ENCODE data around the gene ETS1. TPM values are rescaled to one million over a fixed set of nuclear protein-coding genes. Genes with fewer than 3 reads are reported as not detected.

Gene ETS1
- total RNA-seq, 6 experiments from 2014 or later: 14.2 to 37.2 (median 23.3) TPM

DNA sequence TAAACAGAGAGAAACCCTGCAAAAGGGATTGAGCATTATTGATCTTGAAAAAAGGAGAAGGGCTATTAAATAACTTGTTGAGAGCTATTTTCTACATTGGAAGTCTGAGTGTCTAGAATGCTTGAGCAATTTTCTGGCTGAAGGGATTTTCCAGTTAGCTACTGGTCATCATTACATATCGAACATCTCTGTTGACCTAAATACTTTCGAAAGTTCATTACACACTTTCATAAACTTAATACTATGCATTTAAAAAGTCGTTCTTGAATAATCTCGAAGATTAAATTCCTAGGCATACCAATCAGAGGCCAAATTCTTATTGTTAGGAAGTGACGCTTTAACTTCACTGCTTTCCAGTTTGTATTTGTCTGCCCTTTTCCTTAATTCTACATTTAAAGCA lies 13.7 kb downstream of the ETS1 start:
- no peaks in the 10 kb centered on the region for H3K9me3 ChIP-seq
- ATAC-seq (no peak), DNase-seq (no peak)
- H3K4me3 ChIP-seq: no peak overlapping the region
- no peaks in the 10 kb centered on the region for H3K27me3 ChIP-seq
- intact Hi-C loops (cut with DNase I): no loop called here
- no peak overlapping the region for H3K27ac ChIP-seq
- no peaks in the 10 kb centered on the region for H3K36me3 ChIP-seq
- TF ChIP-seq POLR2A (IDR thresholded peaks at IDR 0.05): no peak
- TF ChIP-seq, protein P1, sequence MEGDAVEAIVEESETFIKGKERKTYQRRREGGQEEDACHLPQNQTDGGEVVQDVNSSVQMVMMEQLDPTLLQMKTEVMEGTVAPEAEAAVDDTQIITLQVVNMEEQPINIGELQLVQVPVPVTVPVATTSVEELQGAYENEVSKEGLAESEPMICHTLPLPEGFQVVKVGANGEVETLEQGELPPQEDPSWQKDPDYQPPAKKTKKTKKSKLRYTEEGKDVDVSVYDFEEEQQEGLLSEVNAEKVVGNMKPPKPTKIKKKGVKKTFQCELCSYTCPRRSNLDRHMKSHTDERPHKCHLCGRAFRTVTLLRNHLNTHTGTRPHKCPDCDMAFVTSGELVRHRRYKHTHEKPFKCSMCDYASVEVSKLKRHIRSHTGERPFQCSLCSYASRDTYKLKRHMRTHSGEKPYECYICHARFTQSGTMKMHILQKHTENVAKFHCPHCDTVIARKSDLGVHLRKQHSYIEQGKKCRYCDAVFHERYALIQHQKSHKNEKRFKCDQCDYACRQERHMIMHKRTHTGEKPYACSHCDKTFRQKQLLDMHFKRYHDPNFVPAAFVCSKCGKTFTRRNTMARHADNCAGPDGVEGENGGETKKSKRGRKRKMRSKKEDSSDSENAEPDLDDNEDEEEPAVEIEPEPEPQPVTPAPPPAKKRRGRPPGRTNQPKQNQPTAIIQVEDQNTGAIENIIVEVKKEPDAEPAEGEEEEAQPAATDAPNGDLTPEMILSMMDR (IDR thresholded peaks at IDR 0.05): no peak
- 55% methylated on average over 5 of the region's 5 CpGs for WGBS (ENCODE audit: insufficient coverage, low coverage, low lambda C conversion rate, missing lambda C conversion rate)
- no peaks in the 10 kb centered on the region for H3K4me1 ChIP-seq

DNA sequence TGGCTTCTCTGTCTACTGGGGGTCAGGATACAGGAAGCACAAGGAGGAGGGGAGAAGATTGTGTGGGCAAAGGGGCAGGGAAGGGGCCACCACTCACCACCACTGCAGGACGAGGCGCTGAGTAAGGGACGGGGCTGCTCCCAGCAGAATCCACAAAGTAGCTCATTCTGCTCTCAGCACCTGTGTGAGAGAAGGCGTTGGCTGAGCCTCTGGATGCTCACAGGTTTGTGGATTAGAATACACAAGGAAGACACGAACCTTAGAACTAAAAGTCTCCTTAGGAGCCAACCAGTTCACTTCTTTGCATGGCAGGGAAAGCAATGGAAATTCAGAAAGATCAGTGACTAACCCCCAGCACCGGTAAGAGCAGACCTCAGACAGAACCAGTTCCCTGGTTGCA lies 14.4 kb downstream of the ETS1 start:
- intact Hi-C loops (cut with DNase I): no loop called here
- no peaks in the 10 kb centered on the region for H3K36me3 ChIP-seq
- WGBS (ENCODE audit: insufficient coverage, low coverage, low lambda C conversion rate, missing lambda C conversion rate): 28% methylated on average over 4 of the region's 6 CpGs
- TF ChIP-seq, protein P1 (IDR thresholded peaks at IDR 0.05): no peak
- TF ChIP-seq POLR2A (IDR thresholded peaks at IDR 0.05): no peak
- H3K9me3 ChIP-seq: no peaks in the 10 kb centered on the region
- DNase-seq (no peak), ATAC-seq (no peak)
- H3K4me1 ChIP-seq: no peaks in the 10 kb centered on the region
- no peak overlapping the region for H3K4me3 ChIP-seq
- no peaks in the 10 kb centered on the region for H3K27me3 ChIP-seq
- no peak overlapping the region for H3K27ac ChIP-seq

DNA sequence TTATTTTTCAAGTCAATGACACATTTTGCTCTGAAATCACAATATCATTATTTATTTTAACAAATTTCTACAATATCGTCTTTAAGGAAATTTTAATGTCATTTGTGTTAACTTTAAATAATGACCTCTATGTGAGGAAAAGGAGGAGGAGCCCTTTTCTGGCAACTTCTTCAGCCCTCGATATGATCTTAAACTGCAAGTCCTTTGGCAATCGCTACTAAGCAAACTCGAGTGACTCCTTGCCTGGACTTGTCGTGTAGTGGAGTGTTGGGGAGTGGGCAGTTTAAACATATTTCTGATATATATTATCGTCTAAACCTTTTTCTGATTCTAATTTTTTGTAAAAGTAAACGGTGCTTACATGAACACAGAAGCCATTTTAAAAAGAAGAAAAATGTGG lies 16.7 kb downstream of the ETS1 start:
- WGBS (ENCODE audit: insufficient coverage, low coverage, low lambda C conversion rate, missing lambda C conversion rate): 42% methylated on average over 7 of the region's 7 CpGs
- intact Hi-C loops (cut with DNase I): no loop called here
- Histone ChIP-seq H3K27me3 (no peaks in the 10 kb centered on the region), H3K4me3 (no peak overlapping the region), H3K9me3 (no peaks in the 10 kb centered on the region), H3K27ac (no peak overlapping the region), H3K36me3 (no peaks in the 10 kb centered on the region), H3K4me1 (peaks cover 0 to 5% (median 0%) of the 10 kb centered on the region in 4 donors)
- TF ChIP-seq, protein P1 (IDR thresholded peaks at IDR 0.05): no peak
- TF ChIP-seq POLR2A (IDR thresholded peaks at IDR 0.05): no peak
- DNase-seq (no peak), ATAC-seq (no peak)

DNA sequence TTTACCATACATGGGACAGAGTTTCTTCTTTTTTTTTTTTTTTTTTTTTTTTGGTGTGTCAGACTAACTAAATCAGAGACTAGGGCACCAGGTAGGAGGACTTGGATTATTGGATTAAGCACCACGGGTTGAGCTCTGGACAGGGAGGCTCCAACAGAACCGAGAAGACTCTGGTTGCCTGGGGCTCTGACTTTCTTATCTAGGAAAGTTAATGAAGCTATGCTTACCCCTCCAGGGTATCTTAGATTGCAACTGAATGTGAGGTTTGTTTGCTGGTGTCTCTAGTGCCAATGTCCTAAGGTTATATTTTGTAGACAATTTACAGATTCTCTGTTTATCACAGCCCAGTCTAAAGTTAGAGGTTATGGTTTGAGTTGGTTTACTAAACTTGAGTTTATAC lies 18.1 kb downstream of the ETS1 start:
- H3K27ac ChIP-seq: peak overlapping the region in 1 of 3 donors; percentile 51
- WGBS (ENCODE audit: insufficient coverage, low coverage, low lambda C conversion rate, missing lambda C conversion rate): 21% methylated on average over 2 of the region's 2 CpGs

More for the DNA sequence above, 18.1 kb downstream of the ETS1 start:
- ATAC-seq: no peak
- no peak for DNase-seq
- Histone ChIP-seq H3K36me3 (no peaks in the 10 kb centered on the region), H3K4me1 (peaks cover 0 to 6% (median 0%) of the 10 kb centered on the region in 4 donors), H3K4me3 (no peak overlapping the region), H3K9me3 (no peaks in the 10 kb centered on the region), H3K27me3 (no peaks in the 10 kb centered on the region)
- intact Hi-C loops (cut with DNase I): no loop called here
- TF ChIP-seq, protein P1 (IDR thresholded peaks at IDR 0.05): no peak
- TF ChIP-seq POLR2A (IDR thresholded peaks at IDR 0.05): no peak
